ENCODE results near the gene PLCH1.

Gene PLCH1

GRCh38 chr3:155664925-155665695 lies 79.8 kb downstream of the PLCH1 start:
- H3K4me3 ChIP-seq (ENCODE audit: low read depth, low read length) = no peak overlapping the region
- peak; percentile 59 for DNase-seq (ENCODE audit: low read depth, low spot score)
- POLR2A ChIA-PET = no interaction called here
- CTCF ChIA-PET = no interaction called here
- TF ChIP-seq CTCF (IDR thresholded peaks at IDR 0.05; ENCODE audit: insufficient read depth, low read length, missing control alignments) = no peak

GRCh38 chr3:155663467-155664212 lies 81.2 kb downstream of the PLCH1 start:
- ChIA-PET CTCF (no interaction called here), POLR2A (no interaction called here)
- no peak for DNase-seq (ENCODE audit: low read depth, low spot score)
- TF ChIP-seq CTCF (IDR thresholded peaks at IDR 0.05; ENCODE audit: insufficient read depth, low read length, missing control alignments) = no peak
- H3K4me3 ChIP-seq (ENCODE audit: low read depth, low read length) = no peak overlapping the region

GRCh38 chr3:155661760-155662159 lies 83.1 kb downstream of the PLCH1 start:
- TF ChIP-seq CTCF (IDR thresholded peaks at IDR 0.05; ENCODE audit: insufficient read depth, low read length, missing control alignments) = no peak
- CTCF ChIA-PET = no interaction called here
- POLR2A ChIA-PET = no interaction called here
- H3K4me3 ChIP-seq (ENCODE audit: low read depth, low read length) = no peak overlapping the region
- no peak for DNase-seq (ENCODE audit: low read depth, low spot score)

DNA sequence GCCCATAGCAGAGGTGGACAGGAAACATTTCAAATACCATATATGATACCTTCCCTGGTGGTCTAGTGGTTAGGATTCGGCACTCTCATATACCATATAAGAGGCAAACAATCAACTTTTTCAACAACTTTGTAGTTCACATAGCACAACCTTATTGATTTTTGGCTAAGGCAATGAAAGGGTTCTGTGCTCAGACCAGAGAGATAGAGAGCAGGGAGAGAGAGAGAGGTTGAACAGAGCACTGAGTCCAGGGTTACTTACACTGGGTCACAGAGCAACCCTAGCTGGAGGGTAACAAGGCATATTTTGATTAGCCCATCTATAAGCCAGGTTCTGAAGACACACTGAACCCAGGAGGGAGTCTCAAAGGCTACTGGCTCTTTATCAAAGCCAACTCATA lies 83.8 kb downstream of the PLCH1 start:
- CTCF ChIA-PET = no interaction called here
- POLR2A ChIA-PET = no interaction called here
- no peak overlapping the region for H3K4me3 ChIP-seq (ENCODE audit: low read depth, low read length)
- DNase-seq (ENCODE audit: low read depth, low spot score) = no peak
- no peak for TF ChIP-seq CTCF (IDR thresholded peaks at IDR 0.05; ENCODE audit: insufficient read depth, low read length, missing control alignments)

DNA sequence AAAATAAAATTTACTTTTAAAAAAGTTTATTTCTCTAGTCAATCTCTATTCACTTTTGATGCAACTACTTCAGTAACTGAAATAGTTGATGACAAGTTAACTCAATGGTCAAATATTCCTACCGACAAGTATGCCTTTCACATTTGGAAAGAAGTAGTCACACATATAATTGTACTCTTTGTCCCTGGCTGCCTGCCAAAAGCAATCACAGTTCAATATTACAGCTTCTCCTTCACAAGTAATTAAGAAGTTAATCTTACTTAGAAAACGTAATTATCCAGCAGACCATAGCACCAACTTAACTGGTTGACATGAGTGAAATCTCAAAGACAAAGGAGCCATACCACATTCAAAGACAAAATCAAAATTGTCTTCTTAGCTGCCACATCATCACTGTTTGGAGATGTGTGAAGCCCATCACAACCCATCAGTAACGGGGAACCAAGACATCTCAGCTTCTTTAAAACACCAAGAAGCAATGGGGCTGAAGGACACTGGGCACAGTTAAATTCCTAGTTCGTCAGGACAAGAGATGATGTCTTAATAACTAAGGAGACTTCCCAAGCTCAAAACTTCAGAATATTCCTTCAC lies 86.1 kb downstream of the PLCH1 start:
- no peak overlapping the region for H3K4me3 ChIP-seq (ENCODE audit: low read depth, low read length)
- POLR2A ChIA-PET = no interaction called here
- CTCF ChIA-PET = interaction anchor here (1.3 kb wide), 1 partner anchor 276 kb away, joined by 3 read pairs; no protein-coding TSS in a partner anchor
- no peak for DNase-seq (ENCODE audit: low read depth, low spot score)
- no peak for TF ChIP-seq CTCF (IDR thresholded peaks at IDR 0.05; ENCODE audit: insufficient read depth, low read length, missing control alignments)

- DNase-seq (ENCODE audit: low read depth, low spot score) = no peak
- no peak for TF ChIP-seq CTCF (IDR thresholded peaks at IDR 0.05; ENCODE audit: insufficient read depth, low read length, missing control alignments)
- POLR2A ChIA-PET = no interaction called here
- no peak overlapping the region for H3K4me3 ChIP-seq (ENCODE audit: low read depth, low read length)
- CTCF ChIA-PET = interaction anchor here (1.3 kb wide), 1 partner anchor 275 kb away, joined by 3 read pairs; no protein-coding TSS in a partner anchor
Observed at GRCh38 chr3:155658006-155658405, 86.9 kb downstream of the PLCH1 start.
